ENCODE measurements around the gene PFDN4. TPM values are rescaled to one million over a fixed set of nuclear protein-coding genes. Genes with fewer than 3 reads are reported as not detected.

The PFDN4 gene, protein sequence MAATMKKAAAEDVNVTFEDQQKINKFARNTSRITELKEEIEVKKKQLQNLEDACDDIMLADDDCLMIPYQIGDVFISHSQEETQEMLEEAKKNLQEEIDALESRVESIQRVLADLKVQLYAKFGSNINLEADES
- total RNA-seq (100 to 1,000 TPM in 1 of 9 donors, 10 to 100 TPM in 8; 18.7 to 103 (median 33.0) TPM), polyA plus RNA-seq (10 to 100 TPM; 47.3 to 59.1 (median 55.6) TPM)
- long read RNA-seq, donor 1, transcript PFDN4-201 (4 exons, 1,462 nt): major isoform, 32 of 53 reads
- long read RNA-seq, donor 1, partial matches to known transcripts: 21 of 53 reads
- long read RNA-seq, donor 1, other reads (novel, unspliced or antisense): 0 of 53 reads
- long read RNA-seq, donor 2, transcript PFDN4-201 (4 exons, 1,462 nt): major isoform, 25 of 34 reads
- long read RNA-seq, donor 2, partial matches to known transcripts: 9 of 34 reads
- long read RNA-seq, donor 2, other reads (novel, unspliced or antisense): 0 of 34 reads
- long read RNA-seq, donor 3, transcript PFDN4-201 (4 exons, 1,462 nt): major isoform, 31 of 43 reads
- long read RNA-seq, donor 3, partial matches to known transcripts: 12 of 43 reads
- long read RNA-seq, donor 3, other reads (novel, unspliced or antisense): 0 of 43 reads
- long read RNA-seq, donor 4, transcript PFDN4-201 (4 exons, 1,462 nt): major isoform, 28 of 29 reads
- long read RNA-seq, donor 4, partial matches to known transcripts: 0 of 29 reads
- long read RNA-seq, donor 4, other reads (novel, unspliced or antisense): 1 of 29 reads
- long read RNA-seq, donor 5, transcript PFDN4-201 (4 exons, 1,462 nt): major isoform, 27 of 32 reads
- long read RNA-seq, donor 5, partial matches to known transcripts: 2 of 32 reads
- long read RNA-seq, donor 5, other reads (novel, unspliced or antisense): 3 of 32 reads
- long read RNA-seq, donor 6, transcript PFDN4-201 (4 exons, 1,462 nt): major isoform, 42 of 45 reads
- long read RNA-seq, donor 6, partial matches to known transcripts: 0 of 45 reads
- long read RNA-seq, donor 6, other reads (novel, unspliced or antisense): 2 of 45 reads
- long read RNA-seq, donor 7, transcript PFDN4-201 (4 exons, 1,462 nt): major isoform, 22 of 22 reads
- long read RNA-seq, donor 7, partial matches to known transcripts: 0 of 22 reads
- long read RNA-seq, donor 7, other reads (novel, unspliced or antisense): 0 of 22 reads
- long read RNA-seq, donor 8, transcript PFDN4-201 (4 exons, 1,462 nt): major isoform, 28 of 46 reads
- long read RNA-seq, donor 8, partial matches to known transcripts: 16 of 46 reads
- long read RNA-seq, donor 8, other reads (novel, unspliced or antisense): 0 of 46 reads
- long read RNA-seq, donor 9, transcript PFDN4-201 (4 exons, 1,462 nt): major isoform, 30 of 45 reads
- long read RNA-seq, donor 9, partial matches to known transcripts: 15 of 45 reads
- long read RNA-seq, donor 9, other reads (novel, unspliced or antisense): 0 of 45 reads
- long read RNA-seq, donor 10, transcript PFDN4-201 (4 exons, 1,462 nt): major isoform, 13 of 13 reads
- long read RNA-seq, donor 10, partial matches to known transcripts: 0 of 13 reads
- long read RNA-seq, donor 10, other reads (novel, unspliced or antisense): 0 of 13 reads

DNA sequence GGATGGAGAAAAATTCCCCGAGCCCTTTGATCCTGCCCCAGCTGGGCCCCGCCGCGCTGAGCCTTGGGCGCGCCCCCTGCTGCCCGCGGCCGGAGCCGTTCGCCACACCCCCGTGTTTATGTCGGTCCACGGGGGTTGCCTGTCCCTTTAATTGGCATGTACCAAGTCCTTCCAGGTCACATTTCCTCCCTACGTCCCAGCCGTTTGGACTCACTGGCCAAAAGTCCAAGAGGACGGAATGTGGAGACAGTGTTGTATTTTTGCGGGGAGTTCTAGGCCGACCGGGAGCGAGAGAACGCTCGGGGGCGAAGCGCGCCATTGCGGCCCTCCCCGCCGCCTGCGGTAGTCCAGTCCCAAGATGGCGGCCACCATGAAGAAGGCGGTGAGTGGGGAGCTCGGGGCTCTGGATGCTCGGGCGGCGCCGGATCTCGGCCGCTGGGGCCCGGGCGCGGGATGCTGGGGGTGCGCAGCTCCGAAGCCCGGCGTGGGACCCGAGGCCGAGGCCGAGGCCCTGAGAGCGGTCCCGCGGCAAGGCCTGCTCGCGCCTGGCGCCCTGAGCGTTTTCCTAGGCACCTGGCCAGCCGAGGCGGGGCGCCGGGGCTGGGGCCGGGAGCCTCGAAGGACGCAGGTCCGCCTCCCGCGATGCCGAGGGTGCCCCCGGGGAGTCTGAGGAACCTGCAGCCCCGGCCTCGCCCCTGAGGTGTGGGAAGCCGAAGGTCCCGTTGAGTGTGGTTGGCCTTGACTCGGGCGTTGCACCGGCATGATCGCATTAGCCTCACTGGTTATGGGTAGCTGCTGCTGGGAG is at the start of gene PFDN4:
TSS of gene PFDN4 (plus strand) at position 345 of the 805 bp plus-strand sequence. CDS start at position 359, 14 bp downstream.
- 0 to 3% (median 1%) methylated on average over 13 to 76 of the region's 76 CpGs for WGBS, 4 donors
- Histone ChIP-seq H3K36me3 (replicated peaks in 1 of 2) (no peaks in the 10 kb centered on the region), H3K4me3 (peak within 1 kb of the TSS; percentile 60 to 84 (median 64)), H3K9me3 (replicated peaks in 1 of 3) (no peaks in the 10 kb centered on the region), H3K27ac (peak within 1 kb of the TSS; percentile 80 to 97 (median 95)), H3K27me3 (no peaks in the 10 kb centered on the region), H3K4me1 (replicated peaks in 1 of 2) (peaks cover 9 to 21% of the 10 kb centered on the region in 2 donors)
- TF ChIP-seq POLR2A (IDR thresholded peaks at IDR 0.05): peak; percentile 10 to 34
- TF ChIP-seq, protein P1, sequence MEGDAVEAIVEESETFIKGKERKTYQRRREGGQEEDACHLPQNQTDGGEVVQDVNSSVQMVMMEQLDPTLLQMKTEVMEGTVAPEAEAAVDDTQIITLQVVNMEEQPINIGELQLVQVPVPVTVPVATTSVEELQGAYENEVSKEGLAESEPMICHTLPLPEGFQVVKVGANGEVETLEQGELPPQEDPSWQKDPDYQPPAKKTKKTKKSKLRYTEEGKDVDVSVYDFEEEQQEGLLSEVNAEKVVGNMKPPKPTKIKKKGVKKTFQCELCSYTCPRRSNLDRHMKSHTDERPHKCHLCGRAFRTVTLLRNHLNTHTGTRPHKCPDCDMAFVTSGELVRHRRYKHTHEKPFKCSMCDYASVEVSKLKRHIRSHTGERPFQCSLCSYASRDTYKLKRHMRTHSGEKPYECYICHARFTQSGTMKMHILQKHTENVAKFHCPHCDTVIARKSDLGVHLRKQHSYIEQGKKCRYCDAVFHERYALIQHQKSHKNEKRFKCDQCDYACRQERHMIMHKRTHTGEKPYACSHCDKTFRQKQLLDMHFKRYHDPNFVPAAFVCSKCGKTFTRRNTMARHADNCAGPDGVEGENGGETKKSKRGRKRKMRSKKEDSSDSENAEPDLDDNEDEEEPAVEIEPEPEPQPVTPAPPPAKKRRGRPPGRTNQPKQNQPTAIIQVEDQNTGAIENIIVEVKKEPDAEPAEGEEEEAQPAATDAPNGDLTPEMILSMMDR (IDR thresholded peaks at IDR 0.05): peak; percentile 64 to 82 (median 74)
- intact Hi-C loops (cut with DNase I): no loop called here
- DNase-seq: peak; percentile 79 to 88 (median 80)

GRCh38 chr20:54158226-54158625 is 49.7 kb upstream of the PFDN4 start:
- H3K27me3 ChIP-seq: peaks cover 2% of the 10 kb centered on the region
- intact Hi-C loops (cut with DNase I): no loop called here
- no peak for DNase-seq
- no peaks in the 10 kb centered on the region for H3K36me3 ChIP-seq (replicated peaks in 1 of 2)
- TF ChIP-seq POLR2A (IDR thresholded peaks at IDR 0.05): no peak
- TF ChIP-seq, protein P1 (IDR thresholded peaks at IDR 0.05): no peak
- no peaks in the 10 kb centered on the region for H3K4me1 ChIP-seq (replicated peaks in 1 of 2)
- 72 to 85% (median 77%) methylated on average over 3 of the region's 3 CpGs for WGBS, 4 donors
- no peak overlapping the region for H3K27ac ChIP-seq
- H3K9me3 ChIP-seq (replicated peaks in 1 of 3): no peaks in the 10 kb centered on the region
- H3K4me3 ChIP-seq: no peak overlapping the region

- TF ChIP-seq, protein P1 (IDR thresholded peaks at IDR 0.05): no peak
- TF ChIP-seq POLR2A (IDR thresholded peaks at IDR 0.05): no peak
- intact Hi-C loops (cut with DNase I): no loop called here
- no peaks in the 10 kb centered on the region for H3K36me3 ChIP-seq (replicated peaks in 1 of 2)
- H3K27ac ChIP-seq: no peak overlapping the region
- no peaks in the 10 kb centered on the region for H3K4me1 ChIP-seq (replicated peaks in 1 of 2)
- no peak overlapping the region for H3K4me3 ChIP-seq
- no peaks in the 10 kb centered on the region for H3K9me3 ChIP-seq (replicated peaks in 1 of 3)
- 75 to 87% (median 79%) methylated on average over 8 of the region's 8 CpGs for WGBS, 4 donors
- no peak for DNase-seq
- peaks cover 6% of the 10 kb centered on the region for H3K27me3 ChIP-seq
Measured at GRCh38 chr20:54158856-54159418, 49.0 kb upstream of the PFDN4 start.
